Heart left ventricle (tissue), 16 donors: Measurements from ENCODE around the gene LAMC3. TPM values are rescaled to one million over a fixed set of nuclear protein-coding genes. Genes with fewer than 3 reads are reported as not detected.

Experiments
- ATAC-seq, 4 donors: fragments of 200-7000 bp; cut with Tn5 transposase; one replicate each; pipeline ENCODE4 v1.9.1; 2020 to 2022; ENCODE audit warnings: moderate library complexity in 4 of 4, mild to moderate bottlenecking in 3 of 4, moderate number of reproducible peaks in 1 of 4
- DNase-seq, 5 donors: peaks; one replicate each; pipeline ENCODE4 v3.0.0-alpha.2; 2020
- H3K27ac ChIP-seq, 12 donors: fragments of 200-600 bp; sonication (generic) in 4 of 12; one replicate each; pipeline versions ENCODE4 v1.5.0 to v1.8.0; 2016 to 2022; ENCODE audit warnings: mild to moderate bottlenecking in 2 of 12
- H3K27me3 ChIP-seq, 9 donors: fragments of 200-600 bp; sonication (generic) in 2 of 9; one replicate each; pipeline versions ENCODE4 v1.5.1 to v1.8.0; 2016 to 2022; ENCODE audit warnings: mild to moderate bottlenecking in 3 of 9
- H3K36me3 ChIP-seq, 9 donors: fragments of 200-600 bp; sonication (generic) in 2 of 9; one replicate each; pipeline versions ENCODE4 v1.5.0 to v1.8.0; 2018 to 2022; ENCODE audit warnings: mild to moderate bottlenecking in 2 of 9
- H3K4me1 ChIP-seq, 12 donors: fragments of 200-600 bp; sonication (generic) in 4 of 12; one replicate each; pipeline versions ENCODE4 v1.5.0 to v1.8.0; 2016 to 2022; ENCODE audit warnings: mild to moderate bottlenecking in 3 of 12
- H3K4me3 ChIP-seq, 12 donors: fragments of 200-600 bp; sonication (generic) in 4 of 12; one replicate each; pipeline versions ENCODE4 v1.5.0 to v1.8.0; 2017 to 2022; ENCODE audit warnings: mild to moderate bottlenecking in 9 of 12, moderate library complexity in 4 of 12
- H3K9me3 ChIP-seq, 12 donors: fragments of 200-600 bp; sonication (generic) in 4 of 12; one replicate each; pipeline versions ENCODE4 v1.5.0 to v1.8.0; 2016 to 2022; ENCODE audit warnings: mild to moderate bottlenecking in 1 of 12
- CTCF ChIP-seq, 12 donors: fragments of 200-600 bp; sonication (generic) in 4 of 12; IDR thresholded peaks; one replicate each; pipeline versions ENCODE4 v1.5.0 to v1.8.0; 2018 to 2022; ENCODE audit warnings: antibody characterized with exemption in 12 of 12, mild to moderate bottlenecking in 5 of 12
- POLR2A ChIP-seq, 2 donors: fragments of 450-650 bp; IDR thresholded peaks; one replicate each; pipeline ENCODE4 v1.6.1; 2017; ENCODE audit warnings: antibody characterized with exemption in 2 of 2, mild to moderate bottlenecking in 2 of 2, moderate library complexity in 2 of 2
- WGBS, 4 donors: extraction: QIAGEN DNeasy Blood & Tissue Kit in 2 of 4; methylation state at CpG; one replicate each; pipeline versions ENCODE4 v1.1.5 to v1.1.7; 2013 to 2018; 5-methylcytosine and 5-hydroxymethylcytosine counted together
- intact Hi-C, 10 donors: fragments of 100-400 bp; cut with DNase I; formaldehyde crosslinking; loops; one replicate each; pipeline versions ENCODE4 v1.11.1 to v1.14.2; 2022
- polyA plus RNA-seq, 2 donors: library from polyadenylated mRNA; stranded (reverse); fragments of 200-250 nt; gene quantifications; one replicate each; pipeline ENCODE4 v1.2.3, GENCODE V29; 2013
- total RNA-seq, 9 donors: library from RNA; depleted of rRNA in 2 of 9; stranded (reverse); fragments of >200 nt in 2 of 9; fragmentation: NEBNext Ultra II Directional in 3 of 9; extraction: Animal tissue kit (Norgen Biotek cat#: 25700) in 3 of 9; gene quantifications; one replicate each; pipeline versions ENCODE4 v1.1.0 to v1.2.4, GENCODE V29; 2016 to 2023
- donor health status: ischemic (EF 13 %, LVEDD 7.1; RV severe dilation, severe dysfunction).
- donor health status: healthy with polysubstance abuse.
- donor health status: DM: no; HTN: yes; CAD: no.
- donor health status: DM: no; HTN: no; CAD: no.
- donor health status: ischemic (EF 25% LVEDD 6.9; RV normal size, moderate dysfunction).
- donor health status: ischemic (EF 25% LVEDD 5.7; RV mildly dilated, moderate dysfunction).
- donor health status: healthy.
- donor health status: DM: yes; HTN: yes; CAD: no.
- donor health status: ischemic (EF 35%, LVEDD 5.7; RV mildly dilated, moderate dysfunction).
- donor health status: nonischemic (EF 11% LVEDD 7.7; RV severe dilation, severe dysfunction).
- donor health status: DM: yes; HTN: yes; CAD: no.
- donor health status: PGD.
- donor health status: ischemic (EF 29% LVEDD 5.4; RV normal size, mild dysfunction).
- donor health status: nonischemic (EF 23%, LVEDD 6.1; RV moderate dilation, normal function).

The LAMC3 gene
- total and polyA plus RNA-seq, 11 donors: 0.11 to 1.8 (median 0.67) TPM

- Histone ChIP-seq H3K4me3 (peak within 1 kb of the TSS; percentile 55 to 99 (median 87)), H3K9me3 (no peaks in the 10 kb centered on the region), H3K36me3 (peaks cover 0 to 57% (median 41%) of the 10 kb centered on the region in 9 donors), H3K27me3 (no peaks in the 10 kb centered on the region), H3K27ac (peak within 1 kb of the TSS; percentile 59 to 91 (median 80)), H3K4me1 (peaks cover 0 to 22% (median 15%) of the 10 kb centered on the region in 12 donors)
- ATAC-seq (peak; percentile 99 to 100 (median 99)), DNase-seq (peak; percentile 99 to 100 (median 99))
- intact Hi-C loops: loop anchor here in 6 of 10 donors (2.0 to 10.0 kb wide), 4 partner anchors 67 to 71 kb away; no protein-coding TSS in a partner anchor
- WGBS, 4 donors: 0% methylated on average over 35 to 61 of the region's 61 CpGs
- TF ChIP-seq CTCF (IDR thresholded peaks at IDR 0.05) (no peak), POLR2A (IDR thresholded peaks at IDR 0.05) (peak in 1 of 2 donors; percentile 85)
Observed at GRCh38 chr9:131125288-131126058, 116.5 kb downstream of the LAMC3 start, which contains the start of gene NUP214. TSS of gene NUP214 (plus strand) at chr9:131125586. CDS start at chr9:131125705, 119 bp downstream.

- ATAC-seq (no peak), DNase-seq (no peak)
- peaks cover 0 to 22% (median 15%) of the 10 kb centered on the region in 12 donors for H3K4me1 ChIP-seq
- no peaks in the 10 kb centered on the region for H3K9me3 ChIP-seq
- TF ChIP-seq CTCF (IDR thresholded peaks at IDR 0.05) (no peak), POLR2A (IDR thresholded peaks at IDR 0.05) (no peak)
- intact Hi-C loops: loop anchor here in 4 of 10 donors (5.0 to 10.0 kb wide), 2 partner anchors 69 to 71 kb away; no protein-coding TSS in a partner anchor
- peaks cover 0 to 58% (median 42%) of the 10 kb centered on the region in 9 donors for H3K36me3 ChIP-seq
- no peaks in the 10 kb centered on the region for H3K27me3 ChIP-seq
- peak overlapping the region; percentile 55 to 99 (median 87) for H3K4me3 ChIP-seq
- WGBS, 4 donors: 0 to 1% (median 0%) methylated on average over 10 to 11 of the region's 11 CpGs
- peak overlapping the region in 11 of 12 donors; percentile 59 to 91 (median 81) for H3K27ac ChIP-seq
Observed at GRCh38 chr9:131126059-131126426, 117.1 kb downstream of the LAMC3 start.

GRCh38 chr9:131129183-131129582 lies 120.2 kb downstream of the LAMC3 start:
- 73 to 86% (median 77%) methylated on average over 3 of the region's 3 CpGs for WGBS, 4 donors
- Histone ChIP-seq H3K4me3 (no peak overlapping the region), H3K9me3 (no peaks in the 10 kb centered on the region), H3K36me3 (peaks cover 0 to 75% (median 69%) of the 10 kb centered on the region in 9 donors), H3K4me1 (peaks cover 0 to 22% (median 15%) of the 10 kb centered on the region in 12 donors), H3K27me3 (no peaks in the 10 kb centered on the region), H3K27ac (no peak overlapping the region)
- intact Hi-C loops: loop anchor here in 4 of 10 donors (5.0 to 10.0 kb wide), 2 partner anchors 72 to 74 kb away; no protein-coding TSS in a partner anchor
- TF ChIP-seq POLR2A (IDR thresholded peaks at IDR 0.05) (no peak), CTCF (IDR thresholded peaks at IDR 0.05) (no peak)
- DNase-seq (no peak), ATAC-seq (no peak)

GRCh38 chr9:131138676-131139075 lies 129.7 kb downstream of the LAMC3 start:
- 87 to 93% (median 92%) methylated on average over 2 of the region's 2 CpGs for WGBS, 4 donors
- Histone ChIP-seq H3K27me3 (no peaks in the 10 kb centered on the region), H3K27ac (no peak overlapping the region), H3K4me3 (no peak overlapping the region), H3K4me1 (no peaks in the 10 kb centered on the region), H3K36me3 (peaks cover 0 to 100% (median 98%) of the 10 kb centered on the region in 9 donors), H3K9me3 (no peaks in the 10 kb centered on the region)
- TF ChIP-seq POLR2A (IDR thresholded peaks at IDR 0.05): no peak
- no peak for TF ChIP-seq CTCF (IDR thresholded peaks at IDR 0.05)
- DNase-seq (no peak), ATAC-seq (no peak)
- intact Hi-C loops: loop anchor here in 1 of 10 donors (10.0 kb wide), 1 partner anchor 306 kb away; no protein-coding TSS in a partner anchor
